Peyer's patch (tissue), 4 donors: ENCODE results near the gene AQP12B. TPM values are rescaled to one million over a fixed set of nuclear protein-coding genes. Genes with fewer than 3 reads are reported as not detected.

ENCODE experiments used
- DNase-seq, 3 donors: peaks; one replicate each; pipeline ENCODE4 v3.0.0-alpha.2; 2017 to 2019
- H3K27ac ChIP-seq, 4 donors: fragments of 200-600 bp; sonication (generic); one replicate each; pipeline ENCODE4 v1.5.1; 2016 to 2019
- H3K27me3 ChIP-seq, 2 donors: fragments of 200-600 bp; sonication (generic); one replicate each; pipeline ENCODE4 v1.5.1; 2019
- H3K36me3 ChIP-seq, 3 donors: fragments of 200-600 bp; sonication (generic); one replicate each; pipeline ENCODE4 v1.5.1; 2016 to 2019
- H3K4me1 ChIP-seq, 4 donors: fragments of 200-600 bp; sonication (generic); one replicate each; pipeline ENCODE4 v1.5.1; 2016 to 2019
- H3K4me3 ChIP-seq, 4 donors: fragments of 200-600 bp; sonication (generic); 1 replicate in 3 of 4; 2 replicates in 1 of 4; pipeline ENCODE4 v1.5.1; 2016 to 2019; ENCODE audit warnings: mild to moderate bottlenecking in 1 of 4
- H3K9me3 ChIP-seq, 4 donors: fragments of 200-600 bp; sonication (generic); one replicate each; pipeline ENCODE4 v1.5.1; 2016 to 2019; ENCODE audit warnings: mild to moderate bottlenecking in 1 of 4
- POLR2A ChIP-seq, 2 donors: fragments of 450-650 bp; IDR thresholded peaks; one replicate each; pipeline ENCODE4 v1.5.1; 2017; ENCODE audit warnings: antibody characterized with exemption in 2 of 2, mild to moderate bottlenecking in 2 of 2, moderate library complexity in 2 of 2
- small RNA-seq, 2 donors: library from RNA; depleted of rRNA; stranded (forward); fragments of <200 nt; gene quantifications; one replicate each; pipeline ENCODE3, GENCODE V24; 2016
- total RNA-seq, 4 donors: library from RNA; depleted of rRNA; stranded (reverse); fragments of >200 nt; gene quantifications; one replicate each; pipeline ENCODE4 v1.1.0, GENCODE V29; 2016
- TF ChIP-seq, protein P1 (sequence below), 6 experiments: fragments of 450-650 bp in 4 of 6; fragments of 200-600 bp in 2 of 6; sonication (generic) in 1 of 6; IDR thresholded peaks; one replicate each; pipeline ENCODE4 v1.5.1; 2017 to 2019; ENCODE audit warnings: antibody characterized with exemption in 6 of 6, mild to moderate bottlenecking in 3 of 6, moderate library complexity in 1 of 6

Gene AQP12B
- total RNA-seq, 4 donors from 2014 or later = 1.9 to 9.6 (median 2.5) TPM; not detected in 1

DNA sequence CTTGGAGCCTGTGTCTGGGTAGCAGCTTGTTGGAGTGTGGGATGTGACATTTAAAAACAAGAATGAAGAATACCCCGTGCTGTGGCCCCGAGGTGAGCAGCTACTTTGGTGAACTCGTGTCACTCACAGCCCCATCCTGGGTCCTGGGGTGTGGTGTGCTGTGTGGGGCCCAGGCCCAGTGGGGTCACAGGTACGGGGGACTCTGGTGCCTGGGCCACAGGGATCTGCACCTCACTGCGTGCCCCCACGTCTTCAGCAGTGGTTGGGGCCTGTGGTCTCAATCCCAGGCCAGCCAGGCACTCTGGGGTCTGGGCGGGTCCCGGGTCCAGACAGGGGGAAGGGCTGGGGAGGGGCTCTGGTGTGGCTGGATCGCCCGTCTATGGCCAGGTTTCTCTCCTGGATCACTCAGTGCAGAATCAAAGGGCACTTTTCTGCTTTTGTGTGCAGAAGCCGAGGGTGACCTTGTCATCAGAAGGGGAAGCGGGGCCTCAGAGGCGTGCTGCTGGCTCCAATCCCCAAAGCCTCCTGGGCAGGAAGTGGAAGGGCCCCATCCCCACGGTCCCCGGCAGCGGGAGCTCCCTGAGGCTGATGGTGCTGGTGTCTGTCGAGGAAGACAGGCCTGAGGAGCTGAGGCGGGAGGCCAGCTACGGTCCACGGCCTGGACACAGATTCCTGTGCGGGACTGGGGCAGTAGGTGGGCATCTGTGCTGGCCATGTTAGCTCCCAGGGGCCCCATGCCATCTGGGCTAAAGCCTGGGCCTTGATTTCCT is 56.0 kb downstream of the AQP12B start:
- no peaks in the 10 kb centered on the region for H3K9me3 ChIP-seq
- peaks cover 0 to 24% (median 10%) of the 10 kb centered on the region in 4 donors for H3K4me1 ChIP-seq
- no peaks in the 10 kb centered on the region for H3K27me3 ChIP-seq
- H3K4me3 ChIP-seq = no peak overlapping the region
- TF ChIP-seq POLR2A (IDR thresholded peaks at IDR 0.05) = no peak
- TF ChIP-seq, protein P1, sequence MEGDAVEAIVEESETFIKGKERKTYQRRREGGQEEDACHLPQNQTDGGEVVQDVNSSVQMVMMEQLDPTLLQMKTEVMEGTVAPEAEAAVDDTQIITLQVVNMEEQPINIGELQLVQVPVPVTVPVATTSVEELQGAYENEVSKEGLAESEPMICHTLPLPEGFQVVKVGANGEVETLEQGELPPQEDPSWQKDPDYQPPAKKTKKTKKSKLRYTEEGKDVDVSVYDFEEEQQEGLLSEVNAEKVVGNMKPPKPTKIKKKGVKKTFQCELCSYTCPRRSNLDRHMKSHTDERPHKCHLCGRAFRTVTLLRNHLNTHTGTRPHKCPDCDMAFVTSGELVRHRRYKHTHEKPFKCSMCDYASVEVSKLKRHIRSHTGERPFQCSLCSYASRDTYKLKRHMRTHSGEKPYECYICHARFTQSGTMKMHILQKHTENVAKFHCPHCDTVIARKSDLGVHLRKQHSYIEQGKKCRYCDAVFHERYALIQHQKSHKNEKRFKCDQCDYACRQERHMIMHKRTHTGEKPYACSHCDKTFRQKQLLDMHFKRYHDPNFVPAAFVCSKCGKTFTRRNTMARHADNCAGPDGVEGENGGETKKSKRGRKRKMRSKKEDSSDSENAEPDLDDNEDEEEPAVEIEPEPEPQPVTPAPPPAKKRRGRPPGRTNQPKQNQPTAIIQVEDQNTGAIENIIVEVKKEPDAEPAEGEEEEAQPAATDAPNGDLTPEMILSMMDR (IDR thresholded peaks at IDR 0.05) = no peak
- H3K36me3 ChIP-seq = peaks cover 0 to 50% (median 0%) of the 10 kb centered on the region in 3 donors
- DNase-seq = peak; percentile 38 to 74 (median 48)
- H3K27ac ChIP-seq = peak overlapping the region; percentile 30 to 70 (median 44)

Small RNA genes lying within 50 kb of the gene (small RNA-seq; reads per million reads assigned to genes)
- gene AC011298.3 = 0 reads per million in 2 donors

Other genes with a start within 250 kb of the AQP12B start
- gene GPC1, start 247.2 kb downstream of the AQP12B start, total RNA-seq = 10 to 100 TPM in 1 of 4 donors, 1 to 10 TPM in 3; 4.4 to 18.2 (median 7.1) TPM
- gene ANKMY1, start 124.9 kb downstream of the AQP12B start, total RNA-seq = 10 to 100 TPM; 27.8 to 89.1 (median 40.1) TPM
- gene DUSP28, start 122.5 kb downstream of the AQP12B start, total RNA-seq = 10 to 100 TPM in 1 of 4 donors, 1 to 10 TPM in 3; 4.2 to 10.1 (median 7.1) TPM
- gene RNPEPL1, start 114.4 kb downstream of the AQP12B start, total RNA-seq = 100 to 1,000 TPM in 3 of 4 donors, 10 to 100 TPM in 1; 85.0 to 175 (median 154) TPM
- 10 to 100 TPM; 48.3 to 96.4 (median 78.9) TPM for gene CAPN10, start 96.2 kb downstream of the AQP12B start, total RNA-seq
- gene GPR35, start 57.4 kb downstream of the AQP12B start, total RNA-seq = 100 to 1,000 TPM in 3 of 4 donors, 10 to 100 TPM in 1; 61.1 to 341 (median 261) TPM
- gene AQP12A, start 9.0 kb upstream of the AQP12B start, total RNA-seq = 1 to 10 TPM in 1 of 4 donors, not detected in 3; 9.2 TPM
- 1 to 10 TPM in 3 of 4 donors, under 1 TPM in 1; 0.83 to 6.0 (median 2.0) TPM for gene KIF1A, start 137.3 kb upstream of the AQP12B start, total RNA-seq
- 1 to 10 TPM in 1 of 4 donors, not detected in 3; 1.5 TPM for gene AGXT, start 185.9 kb upstream of the AQP12B start, total RNA-seq
- gene MAB21L4, start 213.3 kb upstream of the AQP12B start, total RNA-seq = 1 to 10 TPM in 3 of 4 donors, not detected in 1; 2.1 to 6.1 (median 3.7) TPM
- gene CROCC2, start 223.5 kb upstream of the AQP12B start, total RNA-seq = under 1 TPM in 2 of 4 donors, not detected in 2; 0.27 to 0.83 TPM